GM18499 (cell line): ENCODE results near the gene CCDC148.

ENCODE experiments used
- ATAC-seq: cut with Tn5 transposase; IDR thresholded peaks from one replicate; pipeline ENCODE4 v1.9.1; 2021; ENCODE audit warnings: moderate number of reproducible peaks; ENCODE audit not compliant: insufficient read depth, unreplicated experiment

The CCDC148 gene

DNA sequence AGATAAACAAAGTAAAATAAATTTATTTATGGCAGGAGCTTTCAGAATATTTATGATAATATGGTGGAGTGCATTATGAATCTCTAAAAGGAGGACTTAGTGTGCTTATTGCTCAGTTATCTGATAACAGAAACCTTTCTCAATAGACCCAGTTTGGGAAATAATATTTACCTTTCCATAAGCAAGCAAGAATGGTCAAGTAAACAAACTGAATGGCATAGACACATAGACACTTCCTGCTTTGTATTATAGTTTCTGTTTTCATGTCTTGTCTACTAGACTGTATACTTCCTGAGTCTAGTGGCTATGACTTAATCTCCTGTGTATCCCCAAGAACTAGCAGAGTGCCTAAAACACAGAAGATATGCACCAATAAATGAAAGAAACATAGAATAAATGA lies 267.0 kb downstream of the CCDC148 start:
- ATAC-seq, result peak; percentile 47

DNA sequence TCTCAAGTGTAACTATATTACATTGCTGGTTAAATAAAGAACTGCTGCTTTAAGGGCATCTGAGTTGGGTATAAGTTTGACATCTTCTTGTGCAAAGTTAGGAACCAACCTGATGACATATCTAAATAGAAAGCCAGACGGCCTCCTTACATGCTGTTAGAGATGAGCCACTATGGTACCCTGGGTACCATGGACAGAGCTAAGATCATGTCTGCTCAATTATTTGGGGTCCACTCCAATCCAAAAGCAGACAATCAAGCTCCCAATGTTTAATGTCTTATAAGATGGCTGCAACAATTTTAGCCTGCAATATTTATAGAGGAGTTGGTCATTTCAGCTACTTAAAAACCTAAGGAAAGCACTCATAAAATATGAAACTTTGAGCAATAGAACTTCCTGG lies 268.6 kb downstream of the CCDC148 start:
- no peak for ATAC-seq

DNA sequence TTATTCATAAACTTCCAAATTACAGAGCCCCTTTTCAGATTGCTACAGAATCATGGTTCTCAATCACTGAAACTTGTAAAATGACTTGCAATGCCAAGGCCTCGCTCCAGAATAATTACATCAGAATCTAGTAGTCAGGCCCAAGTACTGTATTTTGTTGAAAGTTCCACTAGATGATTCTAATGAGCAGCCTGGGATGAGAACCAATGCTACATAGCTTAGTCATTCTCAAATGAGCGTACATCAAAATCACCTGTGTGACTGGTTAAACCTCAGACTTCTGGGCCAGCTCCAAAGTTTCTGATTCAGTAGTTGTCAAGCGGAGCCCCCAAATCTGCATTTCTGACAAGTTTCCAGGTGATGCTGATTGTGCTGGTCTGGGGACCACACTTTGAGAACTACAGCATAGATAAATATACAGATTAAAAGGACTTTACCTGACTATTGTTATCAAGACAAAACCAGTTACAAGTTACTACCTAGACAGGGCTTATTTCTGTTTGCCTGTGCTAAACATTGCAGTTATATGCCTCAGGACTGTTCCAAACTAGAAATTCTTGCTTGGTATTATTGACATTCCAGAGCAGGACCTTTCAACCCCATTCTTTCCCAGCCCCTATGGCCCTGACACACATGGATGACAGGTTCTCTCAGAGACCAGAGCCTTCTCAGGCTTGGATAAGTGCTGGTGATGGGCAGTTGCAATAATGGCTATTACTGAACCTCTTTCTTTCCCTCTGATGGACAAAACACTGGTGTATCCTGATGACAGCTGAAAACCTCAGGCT lies 271.8 kb downstream of the CCDC148 start:
- ATAC-seq, result no peak

DNA sequence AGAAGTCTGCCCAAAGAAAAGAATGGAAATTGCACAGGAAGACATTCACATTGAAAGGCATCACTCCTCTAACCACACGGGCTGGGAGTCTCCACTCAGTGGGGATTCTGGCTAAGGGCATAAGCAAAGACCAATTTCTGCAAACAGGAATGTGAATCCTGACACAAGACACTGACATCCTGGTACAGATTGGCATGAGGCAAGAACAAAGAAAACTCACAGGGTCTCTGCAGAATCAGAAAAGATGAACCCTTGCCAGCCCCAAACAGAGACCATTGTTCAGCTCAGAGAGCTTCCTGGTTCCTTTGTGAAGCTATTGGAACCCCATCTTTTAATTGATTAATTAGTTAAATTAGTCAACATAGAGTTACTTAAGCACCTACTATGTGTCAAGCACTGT lies 272.6 kb downstream of the CCDC148 start:
- ATAC-seq, result no peak

DNA sequence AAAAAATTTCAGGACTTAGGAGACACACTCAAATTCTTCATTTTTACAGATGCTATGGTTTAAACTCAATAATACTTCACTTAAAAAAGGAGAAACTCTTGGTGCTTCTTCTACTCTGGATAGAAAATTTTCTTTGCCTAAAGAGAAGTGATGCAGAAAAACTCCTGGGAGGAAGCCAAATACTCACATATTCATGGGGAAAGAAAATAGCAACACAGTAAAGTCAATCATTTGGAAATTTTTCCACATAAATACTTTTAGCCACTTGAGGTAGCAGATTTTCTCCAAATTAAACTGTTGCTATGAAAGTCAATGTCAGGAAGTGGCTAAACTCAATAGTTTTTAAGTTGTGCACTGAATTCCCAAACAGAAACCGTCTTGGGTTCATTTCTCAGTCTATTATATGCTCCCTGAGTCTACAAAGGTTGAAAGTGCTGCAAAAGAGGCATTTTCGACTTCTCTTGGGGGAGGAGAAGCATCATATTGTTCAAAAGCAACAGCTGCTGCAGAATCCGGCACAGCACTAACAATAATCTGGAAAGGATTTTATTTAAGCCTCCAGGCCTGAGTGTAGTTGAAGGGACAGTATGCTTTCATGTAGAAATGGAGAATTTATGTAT lies 273.8 kb downstream of the CCDC148 start:
- no peak for ATAC-seq

DNA sequence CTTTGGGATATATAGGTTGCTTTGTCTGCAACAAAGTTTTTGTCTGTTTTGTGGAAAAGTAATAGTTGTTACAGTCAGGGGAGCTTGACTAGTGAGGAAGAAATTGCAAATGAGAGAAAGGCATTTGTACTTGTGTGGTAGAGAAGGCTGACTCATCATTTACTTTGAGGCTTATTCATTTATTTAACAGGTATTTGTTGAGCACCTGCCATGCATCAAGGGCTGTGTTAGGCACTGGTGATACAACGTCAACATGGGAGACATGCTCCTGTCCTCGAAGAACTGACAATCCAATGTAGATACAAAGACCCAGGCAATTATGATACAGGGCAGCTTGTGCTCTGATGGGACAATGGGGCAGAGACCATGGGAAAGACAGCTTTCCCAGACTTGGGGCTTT lies 275.4 kb downstream of the CCDC148 start:
- no peak for ATAC-seq

DNA sequence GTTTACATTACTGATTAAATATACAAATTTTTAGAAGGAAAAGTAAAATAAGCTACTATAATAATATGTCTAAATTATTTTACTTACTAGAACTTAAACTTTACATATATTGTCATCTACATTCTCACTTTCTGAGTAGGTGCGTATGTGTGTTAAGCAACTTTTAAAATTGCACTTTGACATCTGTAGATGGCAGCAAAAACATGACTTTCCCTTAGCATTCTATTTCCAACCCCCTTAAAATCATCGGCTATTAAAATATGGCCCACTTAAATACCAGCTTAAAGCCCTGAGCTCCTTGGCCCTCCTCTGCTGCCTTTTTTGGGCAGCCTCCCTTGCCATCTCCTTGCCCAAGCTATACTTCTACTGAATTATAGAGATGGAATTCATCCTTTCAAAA lies 276.9 kb downstream of the CCDC148 start:
- ATAC-seq, result no peak

DNA sequence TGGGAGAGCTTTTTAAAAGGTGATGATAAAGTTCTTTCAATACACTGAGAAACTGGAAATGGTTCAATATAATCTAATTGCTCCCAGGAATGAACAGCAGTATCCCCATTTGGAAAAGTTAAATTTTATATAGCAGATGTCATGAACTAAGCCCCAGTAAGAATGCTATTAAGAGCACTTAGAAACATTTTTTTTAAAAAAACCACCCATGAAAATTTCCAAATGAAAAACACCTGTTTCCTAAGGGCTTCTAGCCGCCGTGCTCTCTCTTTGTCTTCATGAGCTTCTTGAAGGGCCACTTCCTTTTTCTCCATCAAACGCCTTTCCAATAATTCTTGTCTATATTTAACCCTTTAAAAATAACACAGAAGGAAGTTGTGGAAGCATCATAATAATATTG lies 277.9 kb downstream of the CCDC148 start:
- ATAC-seq, result no peak

DNA sequence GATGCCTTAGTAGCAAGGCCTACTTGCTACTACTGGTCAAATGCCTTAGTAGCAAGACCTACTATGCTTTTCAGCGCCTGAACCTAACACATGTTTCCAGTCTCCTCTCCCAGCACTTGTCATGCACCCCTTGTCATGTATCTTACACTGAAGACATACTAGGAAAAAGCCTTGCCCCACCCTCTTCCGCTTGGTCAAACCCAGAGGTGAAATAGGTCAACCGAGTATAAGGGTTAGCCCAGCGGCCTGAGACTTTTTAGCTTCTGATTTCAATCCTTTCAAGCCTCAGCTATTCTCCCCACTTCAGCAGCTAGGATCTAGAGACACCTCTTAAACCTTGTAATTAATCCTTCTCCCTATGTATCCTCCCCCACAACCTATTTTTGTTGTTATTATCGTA lies 281.6 kb downstream of the CCDC148 start:
- no peak for ATAC-seq

DNA sequence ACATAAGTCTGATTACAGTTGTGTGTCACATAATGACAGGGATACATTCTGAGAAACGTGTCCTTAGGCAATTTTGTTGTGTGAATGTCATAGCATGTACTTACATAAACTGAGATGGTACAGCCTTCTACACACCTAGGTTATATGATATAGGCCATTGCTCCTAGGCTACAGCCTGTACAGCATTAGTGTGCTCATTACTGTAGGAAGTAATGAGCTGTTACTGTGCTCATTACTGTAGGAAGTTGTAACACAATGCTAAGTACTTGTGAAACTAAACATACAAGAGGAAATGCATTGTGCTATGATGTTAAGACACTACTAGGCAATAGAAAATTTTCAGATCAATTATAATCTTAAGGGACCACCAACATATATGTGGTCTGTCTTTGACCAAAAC lies 282.1 kb downstream of the CCDC148 start:
- ATAC-seq, result no peak

DNA sequence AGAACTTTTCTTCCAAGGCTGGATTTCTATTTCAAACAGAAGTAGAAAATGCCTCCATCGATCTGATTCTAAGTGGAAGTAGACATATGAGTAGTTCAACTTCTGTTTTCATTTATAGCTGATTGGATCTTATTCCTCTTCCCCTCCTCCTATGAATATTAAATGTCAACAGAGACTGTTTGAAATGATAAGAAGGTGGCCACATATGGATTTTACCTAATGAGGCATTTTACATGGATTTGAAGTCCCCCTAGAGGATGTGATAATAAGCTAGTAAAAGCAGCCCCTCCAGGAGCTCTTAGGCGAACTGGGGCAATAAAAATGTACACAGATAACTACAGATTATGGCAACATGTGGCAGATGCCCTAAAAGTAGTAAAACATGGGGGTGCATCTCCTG lies 283.8 kb downstream of the CCDC148 start:
- no peak for ATAC-seq

DNA sequence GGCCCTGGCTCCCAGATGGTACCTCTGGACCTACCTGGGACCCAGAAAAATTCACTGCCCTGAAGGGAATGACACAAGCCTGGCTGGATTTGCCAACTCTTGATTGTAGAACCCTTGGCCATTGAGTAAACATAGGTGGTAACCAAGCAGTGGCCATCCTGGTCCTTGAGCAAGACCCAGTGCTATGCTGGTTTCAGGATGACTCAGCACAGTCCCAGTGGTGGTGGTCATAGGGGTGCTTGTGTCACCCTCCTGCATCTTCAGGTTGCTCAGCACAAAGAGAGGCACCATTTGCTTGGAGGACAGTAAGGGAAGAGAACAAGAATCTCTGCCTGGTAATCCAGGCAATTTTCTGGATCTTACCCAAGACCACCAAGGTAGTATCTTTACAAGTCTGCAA lies 302.0 kb downstream of the CCDC148 start:
- no peak for ATAC-seq

DNA sequence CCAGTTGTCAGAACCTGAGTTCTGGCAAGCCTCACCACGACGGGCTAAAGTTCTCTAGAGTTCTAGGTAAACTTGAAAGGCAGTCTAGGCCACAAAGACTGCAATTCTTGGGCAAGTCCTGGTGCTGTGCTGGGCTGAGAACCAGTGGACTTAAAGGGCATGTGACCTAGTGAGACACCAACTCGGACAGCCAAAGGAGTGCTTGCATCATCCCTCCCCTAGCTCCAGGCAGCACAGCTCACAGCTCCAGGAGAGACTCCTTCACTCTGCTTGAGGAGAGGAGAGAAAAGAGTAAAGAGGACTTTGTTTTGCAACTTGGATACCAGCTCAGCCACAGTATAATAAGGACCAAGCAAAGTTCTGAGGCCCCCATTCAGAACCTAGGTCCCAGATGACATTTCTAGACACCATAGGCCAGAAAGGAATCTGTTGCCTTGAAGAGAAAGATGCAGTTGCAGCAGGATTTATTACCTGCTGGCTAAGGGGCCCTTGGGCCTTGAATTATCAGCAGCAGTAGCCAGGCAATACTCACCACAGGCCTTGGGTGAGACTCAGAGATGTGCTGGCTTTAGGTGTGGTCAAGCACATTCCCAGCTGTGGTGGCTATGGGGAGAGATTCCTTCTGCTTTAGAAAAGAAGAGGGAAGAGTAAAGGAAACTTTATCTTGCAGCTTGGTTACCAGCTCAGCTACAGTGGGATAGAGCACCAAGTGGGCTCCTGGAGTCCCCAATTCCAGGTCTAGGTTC lies 303.1 kb downstream of the CCDC148 start:
- ATAC-seq, result no peak

DNA sequence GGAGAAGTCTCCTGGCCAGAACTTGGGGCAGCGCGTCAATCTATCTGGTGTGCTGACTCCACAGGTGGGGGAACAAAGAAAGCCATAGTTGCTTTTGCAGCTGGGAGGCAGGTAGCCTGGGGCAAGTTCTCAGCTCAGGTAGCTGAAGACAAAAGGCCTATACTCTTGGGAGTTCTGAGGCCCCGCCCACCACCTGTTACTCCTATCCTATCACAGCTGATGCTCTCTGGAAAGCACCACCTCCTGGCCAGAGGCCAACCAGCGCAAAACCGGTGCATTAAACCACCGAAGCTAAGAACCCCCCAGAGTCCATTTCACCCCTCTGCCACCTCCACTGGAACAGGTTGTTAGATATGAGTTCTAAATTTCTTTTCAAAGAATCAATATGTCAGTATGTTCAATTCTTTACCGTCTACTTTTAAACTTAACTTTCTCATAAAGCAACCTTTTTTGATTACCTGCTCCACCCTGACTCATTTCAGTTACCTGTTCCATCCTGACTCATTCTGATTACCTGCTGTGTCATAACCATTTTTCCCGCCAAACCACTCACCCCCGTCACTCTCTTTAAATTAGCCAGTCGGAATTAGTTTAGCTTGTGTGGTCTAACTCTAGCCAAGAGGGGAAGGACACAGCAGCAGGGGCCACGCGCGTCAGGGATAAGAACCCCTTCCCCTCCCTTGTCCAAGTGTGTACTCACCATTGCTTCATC lies 311.5 kb downstream of the CCDC148 start:
- no peak for ATAC-seq

DNA sequence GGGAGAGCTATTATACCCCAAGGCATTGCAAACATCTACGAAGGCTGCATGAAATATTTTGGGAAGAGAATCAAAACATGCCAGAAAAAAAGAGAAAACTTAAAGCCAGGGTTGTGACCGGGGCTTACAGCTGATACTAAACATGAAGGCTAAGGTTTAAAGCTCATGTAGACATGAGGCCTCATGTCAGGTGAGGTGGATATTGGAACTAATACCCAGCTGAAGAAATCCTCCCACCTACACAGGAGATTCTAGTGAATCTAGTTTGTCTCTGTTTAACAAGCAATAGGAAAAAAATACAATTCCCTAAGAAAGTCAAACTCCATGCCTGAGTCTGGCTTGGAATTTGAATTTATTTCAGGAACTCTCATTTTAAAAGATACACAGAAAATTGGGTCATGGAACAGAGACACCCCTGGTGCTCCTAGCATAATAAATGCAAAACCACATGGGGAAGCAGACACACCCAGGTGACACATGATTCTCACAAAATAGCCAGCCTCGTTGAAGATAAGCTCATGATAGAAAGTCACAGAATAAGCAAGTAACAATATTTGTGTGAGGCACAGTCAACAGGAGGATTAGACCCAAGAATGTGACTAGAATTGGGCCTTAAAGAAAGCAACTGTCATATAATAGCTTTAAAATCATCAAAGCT lies 312.7 kb downstream of the CCDC148 start:
- ATAC-seq, result no peak

DNA sequence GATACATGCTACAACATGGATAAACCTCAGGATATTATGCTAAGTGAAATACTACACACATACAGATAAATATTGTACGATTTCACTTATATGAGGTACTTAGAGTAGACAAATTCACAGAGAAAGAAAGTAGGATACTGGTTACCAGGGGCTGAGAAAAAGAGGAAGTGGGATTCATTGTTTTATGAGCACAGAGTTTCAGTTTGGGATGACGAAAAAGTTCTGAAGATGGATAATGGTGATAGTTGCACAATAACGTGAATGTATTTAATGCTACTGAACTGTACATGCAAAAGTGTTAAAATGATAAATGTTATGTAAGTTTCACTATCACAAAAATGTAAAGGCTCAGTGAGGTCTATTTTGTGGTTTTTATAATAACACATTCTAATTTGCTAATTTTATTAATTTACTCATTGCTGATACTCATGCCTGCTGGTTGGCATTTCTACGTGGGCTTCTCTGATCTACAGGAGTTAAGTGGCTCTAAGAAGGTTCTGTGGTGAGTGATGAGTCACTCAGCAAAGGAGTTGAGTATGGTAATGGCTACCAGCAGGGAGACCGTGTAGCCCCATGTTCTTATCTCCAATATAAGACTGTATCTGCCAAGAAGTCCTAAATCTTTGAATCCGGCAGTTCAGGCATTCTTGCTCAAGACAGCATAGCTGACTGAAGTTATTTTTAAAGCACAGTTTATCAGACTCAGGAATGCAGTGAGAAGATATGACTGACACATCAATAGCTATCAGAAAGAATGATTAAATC lies 313.8 kb downstream of the CCDC148 start:
- peak; percentile 41 for ATAC-seq

DNA sequence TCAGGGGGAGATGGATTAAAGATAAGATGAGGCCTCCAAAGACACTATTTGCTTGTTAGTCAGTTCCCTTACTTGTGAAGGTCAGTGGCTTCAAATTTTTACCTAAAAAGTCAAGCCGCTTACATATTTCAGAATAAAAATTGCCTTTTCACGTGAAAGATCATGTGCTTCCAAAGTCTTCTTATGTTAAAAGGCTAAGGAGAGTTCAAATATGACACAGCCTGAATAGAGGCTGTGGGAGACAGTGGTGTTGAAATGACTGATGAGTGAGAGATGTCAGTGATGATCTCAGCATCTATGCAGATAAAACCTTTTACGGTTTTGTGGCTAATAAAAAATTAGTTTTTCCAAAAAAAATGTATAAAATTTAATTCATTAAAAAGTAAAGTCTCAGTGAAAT lies 314.4 kb downstream of the CCDC148 start:
- no peak for ATAC-seq

DNA sequence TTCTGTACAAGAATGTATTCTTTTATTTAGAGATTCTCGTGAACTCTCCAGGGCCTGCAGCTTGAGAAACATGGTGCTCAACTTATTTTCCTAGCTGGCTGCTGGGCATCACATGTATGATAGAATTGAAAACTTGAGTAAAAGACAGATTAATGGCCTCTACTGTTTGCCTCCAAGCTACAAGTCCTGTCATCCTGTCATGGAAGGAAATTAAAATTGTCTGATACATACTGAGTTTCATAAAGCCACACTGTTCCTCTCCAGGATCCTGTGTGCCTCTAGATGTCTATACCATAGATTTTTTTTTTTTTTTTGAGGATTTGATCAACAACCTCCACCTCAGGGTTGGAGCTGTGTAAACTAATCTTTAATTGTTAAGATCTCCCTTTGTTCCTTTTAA lies 316.4 kb downstream of the CCDC148 start:
- no peak for ATAC-seq

DNA sequence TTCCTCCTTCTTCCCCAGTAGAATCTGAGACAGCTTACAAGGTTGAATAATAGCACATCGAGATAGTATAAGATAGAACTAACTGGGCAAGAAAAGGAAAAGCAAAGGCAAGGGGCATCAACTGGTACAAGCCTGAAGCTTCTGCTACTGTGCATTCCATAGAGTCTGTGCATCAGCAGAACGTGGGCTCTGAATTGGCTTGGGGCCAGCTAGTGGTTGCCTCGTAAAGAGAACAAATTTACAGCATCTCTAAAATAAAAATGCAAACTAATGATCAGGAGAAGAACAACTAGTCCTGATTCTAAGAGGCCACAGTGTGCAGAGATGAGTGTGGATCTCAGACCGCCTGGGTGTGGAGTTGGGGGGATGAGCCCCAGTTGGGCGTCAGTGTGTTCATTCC lies 318.3 kb downstream of the CCDC148 start:
- ATAC-seq, result no peak

DNA sequence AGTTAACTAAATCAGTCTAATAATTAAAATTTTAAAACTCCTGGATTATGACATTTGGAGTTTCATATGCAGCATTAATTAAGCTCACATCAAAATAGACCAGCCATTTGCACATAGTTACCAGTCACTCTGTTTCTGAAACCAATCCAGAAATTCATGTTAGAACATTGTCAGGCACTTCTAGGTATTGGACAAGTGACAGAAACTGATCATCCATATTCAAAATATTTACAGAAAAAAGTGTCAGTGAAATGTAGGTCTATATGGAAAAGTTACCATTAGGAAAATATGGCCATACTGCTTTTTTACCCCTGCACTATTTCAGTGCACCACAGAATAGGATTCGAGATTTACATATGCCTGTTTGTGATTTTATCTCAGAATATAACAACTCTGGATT lies 321.5 kb downstream of the CCDC148 start:
- no peak for ATAC-seq
